Measurements from ENCODE around the gene SPIN1. TPM values are rescaled to one million over a fixed set of nuclear protein-coding genes. Genes with fewer than 3 reads are reported as not detected.

The SPIN1 gene
- total and polyA plus RNA-seq, 2 of the 8 experiments (the other 6 are each of a cell fraction or from before 2014, with no cell fraction given) = 69.9 to 139 TPM

DNA sequence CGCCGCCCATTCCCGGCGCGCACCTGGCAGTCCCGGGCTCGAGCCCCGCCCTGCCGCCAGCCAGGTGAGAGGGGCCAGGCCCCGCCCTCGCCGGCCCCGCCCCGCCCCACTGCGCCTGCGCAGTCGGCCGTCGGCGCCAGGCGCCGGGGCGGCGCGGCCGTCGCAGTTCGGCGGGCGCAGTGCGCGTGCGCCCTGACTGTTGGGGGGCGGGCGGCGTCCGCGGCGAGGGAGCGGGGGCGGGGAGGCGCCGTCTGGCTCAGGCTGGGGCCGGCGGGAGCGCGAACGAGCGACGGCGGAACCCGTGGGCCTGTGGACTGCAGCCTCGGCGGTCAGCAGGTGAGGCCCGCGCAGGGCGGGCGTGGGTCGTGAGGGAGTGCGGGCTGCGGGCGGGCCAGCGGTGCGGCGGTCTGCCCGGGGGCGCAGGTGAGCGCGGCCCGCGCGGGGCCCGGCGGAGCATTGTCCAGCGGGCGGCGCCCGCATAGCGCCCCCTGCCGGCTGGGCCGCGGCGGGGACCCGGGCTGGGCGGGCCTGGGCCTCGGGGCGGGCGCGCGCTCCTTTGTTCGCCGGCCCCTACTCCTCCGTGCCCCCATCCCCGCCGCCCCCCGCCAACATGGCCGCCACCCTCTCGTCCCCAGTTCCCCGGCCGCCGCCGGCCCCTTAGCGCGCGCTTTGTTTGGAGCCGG, at the start of gene SPIN1 (continued):
- TF ChIP-seq, protein P1, sequence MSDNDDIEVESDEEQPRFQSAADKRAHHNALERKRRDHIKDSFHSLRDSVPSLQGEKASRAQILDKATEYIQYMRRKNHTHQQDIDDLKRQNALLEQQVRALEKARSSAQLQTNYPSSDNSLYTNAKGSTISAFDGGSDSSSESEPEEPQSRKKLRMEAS (IDR thresholded peaks at IDR 0.05) = 0 out of 2 replicates have a peak, but pooled peaks have one; percentile 8
- TF ChIP-seq CTCF (IDR thresholded peaks at IDR 0.05; ENCODE audit: control extremely low read depth in 1 of 3, insufficient read depth in 1 of 3, low read depth in 1 of 3, low read length in 3 of 3) (peak; percentile 44 to 74 (median 51)), SRF (IDR thresholded peaks at IDR 0.05; ENCODE audit: low read depth, low read length) (no peak), SIRT6 (IDR thresholded peaks at IDR 0.05; ENCODE audit: low read length) (no peak), YY1 (IDR thresholded peaks at IDR 0.05; ENCODE audit: low read depth, low read length) (peak; percentile 44; the same call in 1 of the 2 replicates), USF2 (IDR thresholded peaks at IDR 0.05; ENCODE audit: low read length) (no peak), POLR2AphosphoS5 (IDR thresholded peaks at IDR 0.05; ENCODE audit: low read depth, low read length) (peak; percentile 70), CHD2 (IDR thresholded peaks at IDR 0.05; ENCODE audit: low read length) (no peak), POLR2A (IDR thresholded peaks at IDR 0.05; ENCODE audit: control extremely low read depth in 1 of 2, low read depth in 2 of 2, low read length in 2 of 2) (peak; percentile 54 to 77), TBP (IDR thresholded peaks at IDR 0.05; ENCODE audit: low read depth, low read length) (no peak), PHF8 (conservative IDR thresholded peaks at IDR 0.05; ENCODE audit: low read depth, low read length) (peak; percentile 97), RNF2 (IDR thresholded peaks at IDR 0.05; ENCODE audit: borderline replicate concordance, low read depth, low read length, missing control alignments, poor library complexity, severe bottlenecking) (no peak), EZH2 (IDR thresholded peaks at IDR 0.05; ENCODE audit: low read depth, low read length, severe bottlenecking) (no peak), SIN3A (conservative IDR thresholded peaks at IDR 0.05 in 1 of 2, IDR thresholded peaks at IDR 0.05 in 1 of 2; ENCODE audit: low read depth in 1 of 2, low read length in 2 of 2) (no peak), TAF1 (IDR thresholded peaks at IDR 0.05; ENCODE audit: low read depth, low read length) (peak; percentile 55), ASH2L (IDR thresholded peaks at IDR 0.05; ENCODE audit: low read length) (no peak), MAFK (IDR thresholded peaks at IDR 0.05; ENCODE audit: low read depth, low read length) (0 out of 2 replicates have a peak, but pooled peaks have one; percentile 6), RAD21 (IDR thresholded peaks at IDR 0.05 in 1 of 2, conservative IDR thresholded peaks at IDR 0.05 in 1 of 2; ENCODE audit: low read depth in 2 of 2, low read length in 2 of 2) (peak in 1 of 2 experiments; percentile 55; a peak in 2 of 4 replicates), CBX5 (IDR thresholded peaks at IDR 0.05; ENCODE audit: low read depth, low read length) (no peak), CREB1 (IDR thresholded peaks at IDR 0.05) (peak; percentile 21; the same call in 1 of the 2 replicates), POU5F1 (IDR thresholded peaks at IDR 0.05; ENCODE audit: low read depth, low read length) (no peak)
